Esophagus muscularis mucosa (tissue), 4 donors: ENCODE results near the gene XPC. TPM values are rescaled to one million over a fixed set of nuclear protein-coding genes. Genes with fewer than 3 reads are reported as not detected.

Experiments
- DNase-seq: peaks from one replicate; pipeline ENCODE4 v3.0.0-alpha.2; 2017; ENCODE audit errors: extremely low spot score
- H3K27ac ChIP-seq, 4 donors: fragments of 200-600 bp; sonication (generic); replicated peaks in 1 of 4; 1 replicate in 3 of 4; 2 replicates in 1 of 4; pipeline ENCODE4 v1.5.1; 2016 to 2019; ENCODE audit warnings: mild to moderate bottlenecking in 1 of 4
- H3K27me3 ChIP-seq, 4 donors: fragments of 200-600 bp; sonication (generic); one replicate each; pipeline versions ENCODE4 v1.5.1 to v1.6.0; 2016 to 2019
- H3K36me3 ChIP-seq, 4 donors: fragments of 200-600 bp; sonication (generic); one replicate each; pipeline ENCODE4 v1.5.1; 2016 to 2019
- H3K4me1 ChIP-seq, 4 donors: fragments of 200-600 bp; sonication (generic); one replicate each; pipeline ENCODE4 v1.5.1; 2016 to 2019
- H3K4me3 ChIP-seq, 4 donors: fragments of 200-600 bp; sonication (generic); 1 replicate in 2 of 4; 2 replicates in 2 of 4; pipeline ENCODE4 v1.5.1; 2016 to 2019; ENCODE audit warnings: mild to moderate bottlenecking in 4 of 4, moderate library complexity in 1 of 4
- H3K9me3 ChIP-seq, 4 donors: fragments of 200-600 bp; sonication (generic); 1 replicate in 3 of 4; 2 replicates in 1 of 4; pipeline ENCODE4 v1.5.1; 2016 to 2019
- EP300 ChIP-seq: sonication (generic); formaldehyde crosslinking; IDR thresholded peaks from one replicate; pipeline ENCODE4 v1.6.1; 2017; ENCODE audit warnings: antibody characterized with exemption
- POLR2A ChIP-seq: fragments of 450-650 bp; IDR thresholded peaks from one replicate; pipeline ENCODE4 v1.6.1; 2017; ENCODE audit warnings: antibody characterized with exemption, moderate library complexity, mild to moderate bottlenecking, low read depth
- POLR2AphosphoS5 ChIP-seq, 2 donors: sonication (generic); formaldehyde crosslinking; IDR thresholded peaks; one replicate each; pipeline ENCODE4 v1.6.1; 2017; ENCODE audit warnings: antibody characterized with exemption in 2 of 2
- WGBS: methylation state at CpG from one replicate; pipeline ENCODE4 v1.1.5; 2018; 5-methylcytosine and 5-hydroxymethylcytosine counted together
- intact Hi-C: fragments of 100-400 bp; cut with DNase I; formaldehyde crosslinking; loops from one replicate; pipeline ENCODE4 v1.15.1; 2023
- total RNA-seq, 4 donors: library from RNA; depleted of rRNA; stranded (reverse); fragments of >200 nt; gene quantifications; one replicate each; pipeline versions ENCODE4 v1.1.0 to v1.2.1, GENCODE V29; 2016
- TF ChIP-seq, protein P1 (sequence below), 3 experiments: fragments of 200-600 bp in 2 of 3; fragments of 450-650 bp in 1 of 3; sonication (generic) in 2 of 3; IDR thresholded peaks; one replicate each; pipeline ENCODE4 v1.5.1; 2017 to 2019; ENCODE audit warnings: antibody characterized with exemption in 3 of 3, mild to moderate bottlenecking in 2 of 3, moderate library complexity in 1 of 3

XPC gene
- total RNA-seq, 4 donors from 2014 or later, result 28.9 to 41.9 (median 37.8) TPM

GRCh38 chr3:14218355-14218754 lies 40.0 kb upstream of the XPC start:
- intact Hi-C loops, result no loop called here
- Histone ChIP-seq H3K27ac (no peak overlapping the region), H3K9me3 (peaks cover 0 to 11% (median 8%) of the 10 kb centered on the region in 4 donors), H3K4me3 (no peak overlapping the region), H3K27me3 (no peaks in the 10 kb centered on the region), H3K4me1 (no peaks in the 10 kb centered on the region), H3K36me3 (no peaks in the 10 kb centered on the region)
- TF ChIP-seq EP300 (no peak), POLR2AphosphoS5 (IDR thresholded peaks at IDR 0.05) (no peak)
- DNase-seq, result no peak

GRCh38 chr3:14216257-14217048 lies 38.1 kb upstream of the XPC start:
- intact Hi-C loops, result no loop called here
- DNase-seq, result no peak
- WGBS, result 37% methylated on average over 21 of the region's 22 CpGs
- Histone ChIP-seq H3K4me3 (peak overlapping the region in 2 of 4 donors; percentile 31 to 50), H3K27me3 (no peaks in the 10 kb centered on the region), H3K36me3 (no peaks in the 10 kb centered on the region), H3K4me1 (no peaks in the 10 kb centered on the region), H3K9me3 (peaks cover 0 to 9% (median 4%) of the 10 kb centered on the region in 4 donors), H3K27ac (peak overlapping the region in 1 of 4 donors; percentile 68)
- TF ChIP-seq, protein P1, sequence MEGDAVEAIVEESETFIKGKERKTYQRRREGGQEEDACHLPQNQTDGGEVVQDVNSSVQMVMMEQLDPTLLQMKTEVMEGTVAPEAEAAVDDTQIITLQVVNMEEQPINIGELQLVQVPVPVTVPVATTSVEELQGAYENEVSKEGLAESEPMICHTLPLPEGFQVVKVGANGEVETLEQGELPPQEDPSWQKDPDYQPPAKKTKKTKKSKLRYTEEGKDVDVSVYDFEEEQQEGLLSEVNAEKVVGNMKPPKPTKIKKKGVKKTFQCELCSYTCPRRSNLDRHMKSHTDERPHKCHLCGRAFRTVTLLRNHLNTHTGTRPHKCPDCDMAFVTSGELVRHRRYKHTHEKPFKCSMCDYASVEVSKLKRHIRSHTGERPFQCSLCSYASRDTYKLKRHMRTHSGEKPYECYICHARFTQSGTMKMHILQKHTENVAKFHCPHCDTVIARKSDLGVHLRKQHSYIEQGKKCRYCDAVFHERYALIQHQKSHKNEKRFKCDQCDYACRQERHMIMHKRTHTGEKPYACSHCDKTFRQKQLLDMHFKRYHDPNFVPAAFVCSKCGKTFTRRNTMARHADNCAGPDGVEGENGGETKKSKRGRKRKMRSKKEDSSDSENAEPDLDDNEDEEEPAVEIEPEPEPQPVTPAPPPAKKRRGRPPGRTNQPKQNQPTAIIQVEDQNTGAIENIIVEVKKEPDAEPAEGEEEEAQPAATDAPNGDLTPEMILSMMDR (IDR thresholded peaks at IDR 0.05), result peak; percentile 21 to 42 (median 30)
- peak in 1 of 2 donors; percentile 34 for TF ChIP-seq POLR2AphosphoS5 (IDR thresholded peaks at IDR 0.05)
- no peak for TF ChIP-seq POLR2A
- TF ChIP-seq EP300, result no peak

DNA sequence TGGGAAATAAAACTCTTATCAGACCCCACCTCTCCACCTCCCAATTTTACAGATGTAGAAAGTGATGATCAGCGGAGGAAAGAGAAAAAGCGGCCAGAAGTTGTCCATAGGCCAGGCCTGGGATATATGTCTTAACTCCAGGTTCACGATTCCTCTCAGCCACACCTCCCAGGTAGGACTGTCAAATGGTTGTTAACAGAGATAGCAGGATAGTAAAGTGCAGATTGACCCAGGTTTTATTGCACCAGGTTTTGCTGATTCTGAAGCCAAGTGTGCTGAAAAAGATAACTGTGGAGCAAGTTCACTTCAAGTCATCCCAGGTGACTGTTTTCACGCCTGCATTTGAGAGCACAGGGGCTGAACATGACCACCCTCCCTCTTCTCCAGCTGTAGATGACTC lies 36.4 kb upstream of the XPC start:
- no peak overlapping the region for H3K4me3 ChIP-seq
- no peaks in the 10 kb centered on the region for H3K9me3 ChIP-seq
- TF ChIP-seq POLR2A (no peak), POLR2AphosphoS5 (IDR thresholded peaks at IDR 0.05) (no peak), EP300 (no peak)
- TF ChIP-seq, protein P1 (IDR thresholded peaks at IDR 0.05), result no peak
- no peak for DNase-seq
- no peak overlapping the region for H3K27ac ChIP-seq
- no peaks in the 10 kb centered on the region for H3K27me3 ChIP-seq
- H3K4me1 ChIP-seq, result peaks cover 0 to 1% (median 0%) of the 10 kb centered on the region in 4 donors
- no peaks in the 10 kb centered on the region for H3K36me3 ChIP-seq
- intact Hi-C loops, result no loop called here
- WGBS, result 100% methylated on average over 4 of the region's 4 CpGs

GRCh38 chr3:14213066-14213774 lies 34.8 kb upstream of the XPC start:
- 92% methylated on average over 6 of the region's 7 CpGs for WGBS
- intact Hi-C loops, result no loop called here

DNA sequence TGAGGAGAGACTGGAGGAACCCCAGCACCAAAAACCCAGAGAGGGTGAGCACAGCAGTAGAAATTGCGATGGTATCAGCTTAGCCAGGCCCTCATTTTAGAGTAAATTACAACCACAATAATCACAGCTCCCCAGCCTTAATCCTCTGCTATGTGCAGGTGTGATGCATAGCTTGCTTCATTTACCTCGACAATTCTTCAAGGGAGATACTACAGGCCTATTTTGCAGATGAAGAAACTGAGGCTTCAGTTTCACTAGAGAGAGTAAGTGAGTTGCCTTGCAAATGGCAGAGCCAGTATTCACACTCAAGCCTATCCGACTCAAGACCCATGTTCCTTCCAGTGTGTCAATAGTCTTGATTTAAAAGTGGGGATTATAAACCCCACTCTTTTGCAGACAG lies 33.6 kb upstream of the XPC start:
- Histone ChIP-seq H3K4me1 (peaks cover 0 to 7% (median 0%) of the 10 kb centered on the region in 4 donors), H3K36me3 (no peaks in the 10 kb centered on the region), H3K27ac (no peak overlapping the region), H3K9me3 (no peaks in the 10 kb centered on the region), H3K27me3 (no peaks in the 10 kb centered on the region), H3K4me3 (no peak overlapping the region)
- 85% methylated on average over 3 of the region's 3 CpGs for WGBS
- no peak for DNase-seq
- intact Hi-C loops, result no loop called here
- TF ChIP-seq POLR2AphosphoS5 (IDR thresholded peaks at IDR 0.05) (no peak), POLR2A (no peak), EP300 (no peak)
- TF ChIP-seq, protein P1 (IDR thresholded peaks at IDR 0.05), result no peak

More at GRCh38 chr3:14213066-14213774, 34.8 kb upstream of the XPC start:
- H3K4me1 ChIP-seq, result peaks cover 0 to 7% (median 0%) of the 10 kb centered on the region in 4 donors
- DNase-seq, result no peak
- no peaks in the 10 kb centered on the region for H3K9me3 ChIP-seq
- H3K27me3 ChIP-seq, result no peaks in the 10 kb centered on the region
- H3K36me3 ChIP-seq, result no peaks in the 10 kb centered on the region
- no peak overlapping the region for H3K4me3 ChIP-seq
- TF ChIP-seq POLR2A, result no peak
- no peak for TF ChIP-seq POLR2AphosphoS5 (IDR thresholded peaks at IDR 0.05)
- TF ChIP-seq EP300, result no peak
- TF ChIP-seq, protein P1 (IDR thresholded peaks at IDR 0.05), result no peak
- no peak overlapping the region for H3K27ac ChIP-seq
